ENCODE data around the gene BBC3.

The BBC3 gene

DNA sequence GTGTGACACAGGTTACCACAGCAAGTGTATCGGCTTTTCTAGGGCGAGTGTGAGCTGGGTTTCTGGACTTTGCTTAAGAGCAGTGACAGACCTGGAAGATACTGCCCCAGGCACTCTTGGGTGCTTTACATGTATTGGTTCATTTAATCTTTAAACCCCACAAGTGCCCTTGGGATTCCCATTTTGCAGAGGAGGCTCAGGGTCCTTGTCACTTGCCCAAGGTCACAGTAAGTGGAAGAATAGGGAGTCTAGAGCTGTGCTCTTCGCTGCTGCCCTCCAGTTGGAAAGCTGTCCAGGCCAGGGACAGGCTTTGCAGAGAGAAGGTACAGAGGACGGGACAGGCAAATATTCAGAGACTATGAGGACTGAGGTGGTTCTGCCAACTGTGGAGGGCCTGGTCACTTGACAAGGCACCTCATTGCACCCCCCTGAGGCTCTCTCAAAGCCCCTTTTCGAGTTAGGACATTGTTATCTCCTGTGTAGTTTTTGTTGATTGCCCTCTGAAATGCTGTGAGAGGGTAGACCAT lies 42.4 kb downstream of the BBC3 start:
- no peak for DNase-seq

DNA sequence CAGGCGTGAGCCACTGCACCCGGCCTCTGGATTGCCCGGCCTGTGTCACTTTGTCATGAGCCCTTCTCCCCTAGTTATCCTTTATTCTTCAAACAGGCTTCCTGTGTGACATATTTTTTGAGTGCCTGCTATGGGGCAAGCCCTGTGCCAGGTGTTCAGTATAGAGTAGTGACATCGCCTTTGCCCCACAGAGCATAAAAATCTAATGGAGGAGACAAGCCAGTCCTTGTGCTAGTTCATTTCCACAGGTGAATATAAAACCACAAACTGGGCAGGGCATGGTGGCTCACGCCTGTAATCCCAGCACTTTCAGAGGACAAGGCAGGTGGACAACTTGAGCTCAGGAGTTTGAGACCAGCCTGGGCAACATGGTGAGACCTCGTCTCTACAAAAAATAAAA lies 43.2 kb downstream of the BBC3 start:
- DNase-seq = no peak

GRCh38 chr19:47187335-47187655 lies 43.7 kb downstream of the BBC3 start:
- DNase-seq = no peak

DNA sequence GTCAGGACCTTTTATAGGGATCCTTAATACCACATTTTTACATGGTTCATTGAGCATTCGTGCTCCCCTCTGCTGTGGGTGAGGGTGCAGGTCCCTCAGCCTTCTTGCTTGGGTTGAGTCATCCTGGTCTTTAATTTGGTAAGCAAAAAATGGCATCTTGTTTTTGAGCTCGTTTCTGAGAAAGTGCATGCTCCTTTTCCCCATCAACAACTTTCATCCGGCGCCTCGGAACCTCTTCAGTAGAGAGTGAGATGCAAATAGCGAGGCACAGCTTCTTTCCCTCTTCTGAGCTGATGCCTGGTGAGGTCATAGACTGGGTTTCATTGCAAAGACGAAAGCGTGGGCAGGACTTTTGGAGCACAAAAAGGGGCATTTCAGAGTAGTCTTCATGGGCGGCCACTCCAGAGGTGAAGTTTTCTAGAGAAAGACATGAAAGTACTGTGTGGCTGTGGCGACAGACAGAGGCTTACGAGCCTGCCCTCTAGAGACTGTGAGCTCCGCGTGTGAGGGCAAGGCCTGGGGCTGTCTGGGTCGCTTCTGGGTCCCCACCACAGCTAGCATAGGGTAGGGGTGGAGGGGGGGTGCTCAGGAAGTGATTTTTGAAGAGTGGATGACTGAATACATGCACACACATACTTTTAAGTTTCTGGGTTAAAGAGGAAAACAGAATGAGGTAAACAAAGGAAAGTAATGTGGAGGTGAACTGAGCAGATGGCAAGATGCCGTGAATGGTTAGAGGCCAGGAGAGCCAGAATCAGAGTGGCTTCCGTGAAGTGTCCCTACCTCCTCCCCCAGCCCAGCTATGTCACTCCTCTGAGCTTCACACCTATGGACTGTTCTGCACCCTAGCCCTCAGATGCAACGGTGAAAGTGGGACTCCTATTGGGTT lies 44.3 kb downstream of the BBC3 start:
- peak; percentile 91 for DNase-seq

GRCh38 chr19:47183601-47184000 lies 47.4 kb downstream of the BBC3 start:
- DNase-seq = no peak

DNA sequence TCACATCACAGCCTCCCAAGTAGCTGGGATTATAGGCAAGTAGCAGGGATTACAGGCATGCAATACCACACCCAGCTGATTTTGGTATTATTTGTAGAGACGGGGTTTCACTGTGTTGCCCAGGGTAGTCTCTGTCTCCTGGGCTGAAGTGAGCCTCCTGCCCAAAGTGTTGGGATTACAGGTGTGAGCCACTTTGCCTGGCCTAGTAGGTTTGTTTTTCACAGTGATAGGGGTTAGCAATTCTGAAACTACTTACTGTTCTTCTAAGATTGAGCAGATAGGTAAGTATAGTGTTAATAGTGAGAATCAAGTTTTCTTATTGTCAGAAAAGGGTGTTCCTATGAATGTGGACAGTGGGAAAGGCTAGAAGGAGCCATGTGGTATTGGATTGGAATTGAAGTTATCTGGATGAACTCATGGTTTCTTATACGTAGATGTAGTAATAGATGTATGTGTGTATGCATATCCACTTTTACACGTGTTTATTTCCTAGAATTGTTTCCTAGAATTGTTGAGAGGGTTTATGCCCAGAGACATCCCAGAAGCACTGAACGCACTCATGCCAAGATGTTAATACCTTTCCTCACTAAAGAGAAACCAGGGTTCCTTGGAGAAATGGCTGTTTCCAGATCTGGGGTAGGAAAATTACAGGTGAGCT lies 51.2 kb downstream of the BBC3 start:
- DNase-seq = peak; percentile 18

DNA sequence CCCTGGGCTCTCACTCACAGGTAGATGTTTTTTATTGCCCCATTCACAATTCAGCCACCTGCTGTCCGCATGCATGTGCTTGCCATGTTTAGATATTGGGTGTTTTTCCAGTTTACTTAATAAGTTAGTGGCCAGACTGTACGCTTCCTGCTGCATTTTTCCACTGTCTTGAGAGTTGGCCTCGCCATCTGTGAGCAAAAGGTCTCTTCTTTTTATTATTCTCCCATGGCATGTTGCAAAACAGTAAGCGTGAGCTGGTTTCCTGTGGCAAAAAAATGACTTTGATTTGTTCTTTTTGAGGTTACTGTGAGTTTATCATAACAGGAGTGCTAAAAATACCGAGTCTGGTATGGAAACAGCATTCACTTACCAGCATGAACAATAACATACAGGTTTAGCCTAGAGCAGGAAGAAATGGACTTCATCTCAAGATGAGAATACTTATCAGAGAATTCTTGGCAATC lies 54.3 kb downstream of the BBC3 start:
- DNase-seq = peak; percentile 53

DNA sequence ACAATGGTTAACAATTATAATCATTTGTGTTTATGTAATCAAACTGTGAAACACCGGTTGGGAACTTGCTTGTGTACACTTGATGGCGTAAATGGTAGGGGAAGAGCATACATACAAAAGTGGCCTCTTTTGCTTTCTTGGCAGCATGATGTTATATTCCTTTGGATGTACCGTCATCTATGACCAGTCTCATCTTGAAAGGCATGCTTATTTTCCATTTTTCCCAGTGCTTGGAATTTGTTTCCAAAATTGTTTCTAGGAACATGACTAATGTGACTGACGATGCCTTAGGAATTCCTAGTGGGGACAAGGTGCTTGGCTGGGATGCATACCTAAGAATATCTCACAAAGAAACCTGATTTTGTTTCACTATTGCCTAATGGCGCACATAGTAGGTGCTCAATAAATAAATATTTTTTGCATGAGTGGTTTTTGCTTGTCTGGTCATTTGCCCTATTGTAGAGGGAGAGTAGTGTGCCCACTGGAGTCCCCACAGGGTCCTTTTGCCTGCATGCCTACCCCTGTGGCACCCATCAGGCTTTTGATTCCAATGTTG lies 54.9 kb downstream of the BBC3 start:
- no peak for DNase-seq

DNA sequence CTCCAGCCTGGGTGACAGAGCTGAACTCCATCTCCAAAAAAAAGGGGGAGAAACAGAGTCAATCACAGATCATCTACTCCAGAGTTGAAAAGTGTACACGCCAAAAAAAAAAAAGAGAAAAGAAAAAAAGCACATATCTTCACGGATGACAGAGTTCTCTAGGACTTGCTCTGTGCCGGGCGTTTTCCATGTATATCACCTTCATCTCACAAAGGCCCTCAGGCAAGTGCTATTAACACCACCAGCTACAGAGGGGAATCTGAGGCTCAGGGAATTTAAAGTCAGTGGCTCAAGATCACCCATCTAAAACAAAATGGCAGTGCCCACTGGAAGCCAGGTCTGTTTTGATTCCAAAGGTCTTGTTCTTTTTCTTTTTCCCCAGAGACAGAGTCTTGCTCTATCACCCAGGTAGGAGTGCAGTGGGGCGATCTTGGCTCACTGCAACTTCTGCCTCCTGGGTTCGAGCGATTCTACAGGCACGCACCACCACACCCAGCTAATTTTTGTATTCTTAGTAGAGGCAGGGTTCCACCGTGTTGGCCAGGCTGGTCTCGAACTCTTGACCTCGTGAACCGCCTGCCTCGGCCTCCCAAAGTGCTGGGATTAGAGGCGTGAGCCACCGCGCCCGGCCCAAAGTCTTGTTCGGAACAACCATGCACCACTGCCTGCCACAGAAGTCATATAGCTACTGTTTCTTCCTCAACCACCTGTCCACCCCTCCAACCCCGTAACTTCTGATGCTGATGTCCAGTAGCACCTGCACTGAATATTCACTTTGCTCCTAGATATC lies 58.1 kb downstream of the BBC3 start:
- no peak for DNase-seq
